Naive thymus-derived CD8-positive, alpha-beta T cell (primary cell): Measurements from ENCODE around the gene IFITM2. TPM values are rescaled to one million over a fixed set of nuclear protein-coding genes. Genes with fewer than 3 reads are reported as not detected.
"Not testable (repeated sequence)": the region's sequence is repeated elsewhere in the genome, so short reads cannot be mapped to it uniquely, and the experiment has no call there.

Experiments used
- ATAC-seq, 2 donors: fragments of 150-1000 bp; cut with Tn5 transposase in 1 of 2; sonication (Bioruptor Pico), chemical (Tn5 transposase) in 1 of 2; 1 replicate in 1 of 2; 2 replicates in 1 of 2; pipeline ENCODE4 v1.10.0; 2021; ENCODE audit warnings: mild to moderate bottlenecking in 2 of 2, moderate library complexity in 2 of 2
- POLR2A ChIA-PET: fragments of 350-600 bp; sonication (Branson Sonifier 250); formaldehyde crosslinking; loops from one replicate; lab custom pipeline; 2021; ENCODE audit warnings: antibody characterized with exemption; lab: Charles Lee
- DNase-seq, 10 donors: peaks; one replicate each; pipeline versions ENCODE4 v3.0.0 to v3.0.0-alpha.2; 2020 to 2022
- H3K27ac Mint-ChIP-seq, 10 donors: one replicate each; pipeline ENCODE4 v1.8.0; 2020 to 2022; ENCODE audit warnings: mild to moderate bottlenecking in 10 of 10, mixed read lengths in 10 of 10, moderate library complexity in 4 of 10, inconsistent platforms in 1 of 10
- H3K27me3 Mint-ChIP-seq, 5 donors: one replicate each; pipeline ENCODE4 v1.8.0; 2021 to 2022; ENCODE audit warnings: mixed read lengths in 5 of 5
- H3K36me3 Mint-ChIP-seq, 3 donors: one replicate each; pipeline ENCODE4 v1.8.0; 2020 to 2022; ENCODE audit warnings: mixed read lengths in 3 of 3, mild to moderate bottlenecking in 2 of 3, inconsistent platforms in 1 of 3
- H3K4me1 Mint-ChIP-seq, 4 donors: one replicate each; pipeline ENCODE4 v1.8.0; 2021 to 2022; ENCODE audit warnings: mixed read lengths in 4 of 4
- H3K4me3 Mint-ChIP-seq, 10 donors: one replicate each; pipeline ENCODE4 v1.8.0; 2020 to 2022; ENCODE audit warnings: mild to moderate bottlenecking in 10 of 10, mixed read lengths in 10 of 10, moderate library complexity in 6 of 10, inconsistent platforms in 1 of 10
- H3K9me3 Mint-ChIP-seq, 9 donors: one replicate each; pipeline ENCODE4 v1.8.0; 2020 to 2022; ENCODE audit warnings: mixed read lengths in 9 of 9, mild to moderate bottlenecking in 3 of 9, inconsistent platforms in 1 of 9, moderate library complexity in 1 of 9
- polyA plus RNA-seq, 3 donors: library from polyadenylated mRNA; unstranded; fragments of 300-500 nt; fragmentation: Illumina TruSeq; gene quantifications; one replicate each; pipeline ENCODE4 v1.2.3, GENCODE V29; 2021
- total RNA-seq, 8 experiments: library from RNA in 2 of 8; stranded (reverse) in 2 of 8; gene quantifications; one replicate each; pipeline ENCODE4 v1.2.3 and lab custom pipeline; 2021 to 2026

The IFITM2 gene
- total and polyA plus RNA-seq, 5 experiments from 2014 or later = 115 to 2,732 (median 2,345) TPM

- no peaks in the 10 kb centered on the region for H3K27me3 Mint-ChIP-seq
- no peak overlapping the region for H3K27ac Mint-ChIP-seq
- H3K4me3 Mint-ChIP-seq = no peak overlapping the region
- ATAC-seq (no peak), DNase-seq (no peak)
- H3K9me3 Mint-ChIP-seq = no peaks in the 10 kb centered on the region
- no peaks in the 10 kb centered on the region for H3K36me3 Mint-ChIP-seq
- POLR2A ChIA-PET = interaction anchor here (1.0 to 3.3 kb wide), 4 partner anchors 11 to 50 kb away, joined by 3 to 24 read pairs (median 6); no protein-coding TSS in a partner anchor
- H3K4me1 Mint-ChIP-seq = peaks cover 25 to 55% (median 47%) of the 10 kb centered on the region in 4 donors
Measured at GRCh38 chr11:339963-340362, 32.3 kb downstream of the IFITM2 start.

GRCh38 chr11:340539-341512 is 33.2 kb downstream of the IFITM2 start:
- peak overlapping the region in 3 of 10 donors; percentile 22 to 60 (median 24) for H3K4me3 Mint-ChIP-seq
- peaks cover 25 to 49% (median 46%) of the 10 kb centered on the region in 4 donors for H3K4me1 Mint-ChIP-seq
- H3K9me3 Mint-ChIP-seq = no peaks in the 10 kb centered on the region
- ATAC-seq = no peak
- DNase-seq = no peak
- no peaks in the 10 kb centered on the region for H3K36me3 Mint-ChIP-seq
- POLR2A ChIA-PET = interaction anchor here (1.0 to 3.3 kb wide), 5 partner anchors 8 to 51 kb away, joined by 3 to 24 read pairs (median 3); no protein-coding TSS in a partner anchor
- H3K27ac Mint-ChIP-seq = peak overlapping the region in 3 of 10 donors; percentile 72 to 92 (median 73)
- no peaks in the 10 kb centered on the region for H3K27me3 Mint-ChIP-seq

DNA sequence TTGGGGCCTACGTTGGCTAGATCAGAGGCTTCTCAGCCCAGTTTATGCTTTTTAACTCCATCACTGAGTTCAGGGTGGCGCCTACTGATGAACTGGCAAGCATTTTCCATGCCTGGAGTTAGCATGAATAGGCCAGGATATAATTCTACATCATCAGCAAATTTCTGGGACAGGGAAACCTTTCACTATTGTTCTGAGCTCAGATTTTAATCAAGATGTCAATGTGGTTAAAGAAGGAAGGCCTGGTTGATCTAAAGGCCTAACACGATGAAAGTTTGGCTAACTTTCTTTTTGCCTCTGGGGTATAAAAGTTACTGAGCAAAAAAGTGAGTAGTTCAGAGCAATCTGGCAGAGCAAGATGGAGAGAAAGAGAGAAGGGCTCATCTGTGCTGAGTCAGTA is 34.7 kb downstream of the IFITM2 start:
- POLR2A ChIA-PET = interaction anchor here (0.5 to 1.4 kb wide), 2 partner anchors 10 to 57 kb away, joined by 3 read pairs; no protein-coding TSS in a partner anchor

GRCh38 chr11:344836-345578 is 37.4 kb downstream of the IFITM2 start:
- Mint-ChIP-seq H3K36me3 (no peaks in the 10 kb centered on the region), H3K27me3 (no peaks in the 10 kb centered on the region), H3K9me3 (no peaks in the 10 kb centered on the region), H3K4me1 (peaks cover 14 to 37% (median 33%) of the 10 kb centered on the region in 4 donors), H3K27ac (peak overlapping the region in 2 of 10 donors; percentile 6 to 26), H3K4me3 (no peak overlapping the region)
- POLR2A ChIA-PET = interaction anchor here (0.8 to 2.0 kb wide), 6 partner anchors 10 to 46 kb away, joined by 3 to 12 read pairs (median 3); partner anchors contain the start of gene IFITM5
- DNase-seq (no peak), ATAC-seq (no peak)

More for the DNA sequence above, 34.7 kb downstream of the IFITM2 start:
- H3K4me3 Mint-ChIP-seq = no peak overlapping the region
- H3K9me3 Mint-ChIP-seq = no peaks in the 10 kb centered on the region
- H3K27me3 Mint-ChIP-seq = no peaks in the 10 kb centered on the region
- ATAC-seq (no peak), DNase-seq (no peak)
- H3K36me3 Mint-ChIP-seq = no peaks in the 10 kb centered on the region
- H3K4me1 Mint-ChIP-seq = peaks cover 15 to 42% (median 32%) of the 10 kb centered on the region in 4 donors
- H3K27ac Mint-ChIP-seq = peak overlapping the region in 6 of 10 donors; percentile 1 to 62 (median 26)

DNA sequence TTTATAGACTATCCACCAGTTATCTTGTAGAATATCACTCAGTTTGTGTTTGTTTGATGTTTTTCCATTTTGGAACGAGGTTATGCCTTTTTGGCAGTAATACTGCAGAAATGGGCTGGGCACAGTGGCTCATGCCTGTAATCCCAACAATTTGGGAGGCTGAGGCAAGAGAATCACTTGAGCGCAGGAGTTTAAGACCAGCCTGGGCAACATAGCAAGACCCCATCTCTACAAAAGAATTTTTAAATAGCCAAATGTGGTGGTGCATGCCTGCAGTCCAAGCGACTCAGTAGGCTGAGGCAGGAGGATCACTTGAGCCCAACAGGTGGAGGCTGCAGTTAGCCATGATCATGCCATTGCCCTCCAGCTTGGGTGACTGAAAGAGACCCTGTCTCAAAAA is 38.9 kb downstream of the IFITM2 start:
- Mint-ChIP-seq H3K4me1 (peaks cover 15 to 40% (median 35%) of the 10 kb centered on the region in 4 donors), H3K36me3 (no peaks in the 10 kb centered on the region), H3K27me3 (no peaks in the 10 kb centered on the region), H3K27ac (peak overlapping the region in 1 of 10 donors; percentile 8), H3K9me3 (no peaks in the 10 kb centered on the region), H3K4me3 (no peak overlapping the region)
- POLR2A ChIA-PET = interaction anchor here (0.7 to 1.9 kb wide), 3 partner anchors 13 to 31 kb away, joined by 3 to 7 read pairs (median 6); no protein-coding TSS in a partner anchor
- ATAC-seq (no peak), DNase-seq (no peak)

DNA sequence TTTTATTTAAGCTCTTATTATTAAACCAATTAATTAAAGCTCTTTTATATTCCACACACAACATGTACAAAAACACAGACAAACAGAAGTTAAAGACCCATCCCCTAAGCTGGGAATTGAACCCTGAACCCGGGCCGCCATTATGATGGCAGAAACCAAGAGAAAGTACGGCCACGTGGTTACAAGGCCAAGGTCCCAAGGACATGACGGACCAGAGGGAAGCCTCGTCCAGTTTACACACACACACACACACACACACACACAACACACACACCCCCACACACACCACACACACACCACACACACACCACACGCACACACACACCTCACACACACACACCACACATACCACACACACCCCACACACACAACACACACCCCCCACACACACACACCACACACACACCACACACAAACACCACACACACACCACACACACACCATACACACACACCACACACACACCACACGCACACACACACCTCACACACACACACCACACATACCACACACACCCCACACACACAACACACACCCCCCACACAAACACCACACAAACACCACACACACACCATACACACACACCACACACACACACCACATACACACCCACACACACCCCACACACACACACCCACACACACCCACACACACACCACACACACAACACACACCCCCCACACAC is 41.8 kb downstream of the IFITM2 start:
- peak overlapping the region in 1 of 10 donors; percentile 11 for H3K27ac Mint-ChIP-seq
- not testable (repeated sequence) for H3K36me3 Mint-ChIP-seq, DNase-seq, H3K4me3 Mint-ChIP-seq, ATAC-seq, H3K9me3 Mint-ChIP-seq, H3K27me3 Mint-ChIP-seq
- H3K4me1 Mint-ChIP-seq = peaks cover 23 to 50% (median 43%) of the 10 kb centered on the region in 4 donors
- POLR2A ChIA-PET = interaction anchor here (0.6 to 1.2 kb wide), 2 partner anchors 15 to 594 kb away, joined by 4 to 6 read pairs; no protein-coding TSS in a partner anchor

GRCh38 chr11:350033-350722 is 42.6 kb downstream of the IFITM2 start:
- DNase-seq, H3K9me3 Mint-ChIP-seq, H3K36me3 Mint-ChIP-seq, H3K27me3 Mint-ChIP-seq, ATAC-seq, POLR2A ChIA-PET: not testable (repeated sequence)
- peak overlapping the region in 5 of 10 donors; percentile 23 to 78 (median 43) for H3K4me3 Mint-ChIP-seq
- peak overlapping the region; percentile 11 to 91 (median 72) for H3K27ac Mint-ChIP-seq
- peaks cover 24 to 54% (median 48%) of the 10 kb centered on the region in 4 donors for H3K4me1 Mint-ChIP-seq

- peaks cover 23 to 55% (median 50%) of the 10 kb centered on the region in 4 donors for H3K4me1 Mint-ChIP-seq
Measured at GRCh38 chr11:350723-351255, 43.2 kb downstream of the IFITM2 start.

DNA sequence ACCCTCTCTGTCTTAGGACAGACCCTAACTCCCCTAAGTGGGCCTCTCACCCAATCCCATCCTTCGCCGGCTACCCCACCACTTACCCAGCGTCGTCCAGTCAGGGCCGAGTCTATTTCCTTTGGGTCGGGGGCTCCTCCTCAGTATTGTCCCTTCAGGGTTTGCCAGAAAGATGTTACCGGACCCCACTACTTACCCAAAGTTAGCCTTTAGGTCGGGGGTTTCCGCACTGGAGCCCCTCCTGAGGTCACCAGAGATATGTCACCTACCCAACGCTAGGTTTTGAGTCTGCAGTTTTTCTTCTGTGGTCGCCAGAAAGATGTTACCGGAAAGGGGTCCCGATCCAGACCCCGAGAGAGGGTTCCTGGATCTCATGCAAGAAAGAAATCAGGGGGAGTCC is 43.8 kb downstream of the IFITM2 start:
- Mint-ChIP-seq H3K4me1 (peaks cover 23 to 53% (median 50%) of the 10 kb centered on the region in 4 donors), H3K9me3 (no peaks in the 10 kb centered on the region), H3K36me3 (no peaks in the 10 kb centered on the region), H3K27ac (peak overlapping the region in 5 of 10 donors; percentile 7 to 91 (median 79)), H3K4me3 (peak overlapping the region in 3 of 10 donors; percentile 12 to 31 (median 29)), H3K27me3 (no peaks in the 10 kb centered on the region)
- no peak for DNase-seq
- ATAC-seq = no peak
- POLR2A ChIA-PET = no interaction called here

More at GRCh38 chr11:350723-351255, 43.2 kb downstream of the IFITM2 start:
- H3K4me3 Mint-ChIP-seq = peak overlapping the region in 5 of 10 donors; percentile 31 to 78 (median 43)
- no peak for ATAC-seq
- no peaks in the 10 kb centered on the region for H3K9me3 Mint-ChIP-seq
- H3K36me3 Mint-ChIP-seq = no peaks in the 10 kb centered on the region
- peak overlapping the region; percentile 11 to 91 (median 66) for H3K27ac Mint-ChIP-seq
- POLR2A ChIA-PET = no interaction called here
- H3K27me3 Mint-ChIP-seq = no peaks in the 10 kb centered on the region
- DNase-seq = no peak

- POLR2A ChIA-PET = interaction anchor here (0.6 to 4.9 kb wide), 4 partner anchors 26 to 73 kb away, joined by 3 to 57 read pairs (median 6); partner anchors contain the start of gene IFITM1
- Mint-ChIP-seq H3K9me3 (no peaks in the 10 kb centered on the region), H3K36me3 (no peaks in the 10 kb centered on the region), H3K27ac (peak overlapping the region in 9 of 10 donors; percentile 69 to 99 (median 92)), H3K4me3 (no peak overlapping the region), H3K4me1 (peaks cover 23 to 51% (median 50%) of the 10 kb centered on the region in 4 donors), H3K27me3 (no peaks in the 10 kb centered on the region)
- DNase-seq (no peak), ATAC-seq (no peak)
Measured at GRCh38 chr11:352456-353031, 44.9 kb downstream of the IFITM2 start.
